Ascending aorta (tissue), 2 donors: ENCODE data around the gene MAPK1IP1L. TPM values are rescaled to one million over a fixed set of nuclear protein-coding genes. Genes with fewer than 3 reads are reported as not detected.

ENCODE experiments used
- DNase-seq, 2 donors: peaks; one replicate each; pipeline ENCODE4 v3.0.0-alpha.2; 2019; ENCODE audit warnings: low spot score in 2 of 2
- H3K27ac ChIP-seq, 2 donors: fragments of 200-600 bp; sonication (generic); one replicate each; pipeline ENCODE4 v1.5.1; 2016 to 2017; ENCODE audit warnings: mild to moderate bottlenecking in 1 of 2
- H3K27me3 ChIP-seq: fragments of 200-600 bp; sonication (generic); one replicate; pipeline ENCODE4 v1.5.1; 2017
- H3K36me3 ChIP-seq, 2 donors: fragments of 200-600 bp; sonication (generic); one replicate each; pipeline ENCODE4 v1.5.1; 2016
- H3K4me1 ChIP-seq, 2 donors: fragments of 200-600 bp; sonication (generic); one replicate each; pipeline ENCODE4 v1.5.1; 2016 to 2017; ENCODE audit warnings: mild to moderate bottlenecking in 1 of 2
- H3K4me3 ChIP-seq, 2 donors: fragments of 200-600 bp; sonication (generic); one replicate each; pipeline ENCODE4 v1.5.1; 2016 to 2017; ENCODE audit warnings: mild to moderate bottlenecking in 1 of 2
- H3K9me3 ChIP-seq, 2 donors: fragments of 200-600 bp; sonication (generic); one replicate each; pipeline ENCODE4 v1.5.1; 2016
- intact Hi-C: fragments of 100-400 bp; cut with DNase I; formaldehyde crosslinking; loops from one replicate; pipeline ENCODE4 v1.15.1; 2023
- total RNA-seq: library from RNA; depleted of rRNA; stranded (reverse); fragments of >200 nt; gene quantifications from one replicate; pipeline ENCODE4 v1.1.0, GENCODE V29; 2016
- TF ChIP-seq, protein P1 (sequence below), 3 experiments: fragments of 200-600 bp in 2 of 3; fragments of 450-650 bp in 1 of 3; sonication (generic) in 2 of 3; IDR thresholded peaks; one replicate each; pipeline ENCODE4 v1.5.1; 2016 to 2019; ENCODE audit warnings: antibody characterized with exemption in 3 of 3, mild to moderate bottlenecking in 1 of 3, moderate library complexity in 1 of 3

MAPK1IP1L gene
- total RNA-seq, 1 donor from 2014 or later: 51.8 TPM

DNA sequence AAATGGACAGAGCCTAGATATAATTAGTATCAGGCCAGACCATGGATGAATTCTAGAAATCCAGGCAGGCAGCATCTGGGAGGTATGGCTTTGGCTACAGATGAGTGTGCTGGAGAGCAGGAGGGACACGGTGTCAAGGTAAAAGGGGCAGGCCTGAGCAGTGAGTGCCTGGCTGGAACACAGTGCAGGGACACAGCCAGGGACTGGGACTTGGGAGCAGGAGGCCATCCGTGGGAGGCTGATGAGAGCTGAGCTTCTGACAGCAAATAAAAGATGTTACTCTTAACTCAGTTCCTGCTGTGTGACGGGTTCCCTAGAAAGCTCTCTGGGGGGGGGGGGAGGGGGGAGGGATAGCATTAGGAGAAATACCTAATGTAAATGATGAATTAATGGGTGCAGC, 64.0 kb downstream of the MAPK1IP1L start:
- H3K27ac ChIP-seq: no peak overlapping the region
- DNase-seq: no peak

DNA sequence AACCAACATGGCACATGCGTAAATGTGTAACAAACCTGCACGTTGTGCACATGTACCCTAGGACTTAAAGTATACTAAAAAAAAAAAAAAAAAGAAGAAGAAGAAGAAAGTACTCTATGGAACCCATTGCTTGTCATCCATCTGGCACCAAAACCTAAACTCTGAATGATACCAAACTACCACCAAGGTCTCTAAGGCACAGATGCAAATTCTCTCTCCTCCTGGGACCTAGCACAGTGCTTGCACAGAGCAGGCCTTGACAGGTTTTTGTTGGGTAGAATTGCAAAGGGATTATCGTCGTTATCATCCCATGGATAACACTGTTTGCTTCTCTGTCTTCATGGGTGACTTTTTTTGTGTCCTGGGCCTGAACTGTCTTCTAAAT, 64.4 kb downstream of the MAPK1IP1L start:
- no peak for DNase-seq
- TF ChIP-seq, protein P1, sequence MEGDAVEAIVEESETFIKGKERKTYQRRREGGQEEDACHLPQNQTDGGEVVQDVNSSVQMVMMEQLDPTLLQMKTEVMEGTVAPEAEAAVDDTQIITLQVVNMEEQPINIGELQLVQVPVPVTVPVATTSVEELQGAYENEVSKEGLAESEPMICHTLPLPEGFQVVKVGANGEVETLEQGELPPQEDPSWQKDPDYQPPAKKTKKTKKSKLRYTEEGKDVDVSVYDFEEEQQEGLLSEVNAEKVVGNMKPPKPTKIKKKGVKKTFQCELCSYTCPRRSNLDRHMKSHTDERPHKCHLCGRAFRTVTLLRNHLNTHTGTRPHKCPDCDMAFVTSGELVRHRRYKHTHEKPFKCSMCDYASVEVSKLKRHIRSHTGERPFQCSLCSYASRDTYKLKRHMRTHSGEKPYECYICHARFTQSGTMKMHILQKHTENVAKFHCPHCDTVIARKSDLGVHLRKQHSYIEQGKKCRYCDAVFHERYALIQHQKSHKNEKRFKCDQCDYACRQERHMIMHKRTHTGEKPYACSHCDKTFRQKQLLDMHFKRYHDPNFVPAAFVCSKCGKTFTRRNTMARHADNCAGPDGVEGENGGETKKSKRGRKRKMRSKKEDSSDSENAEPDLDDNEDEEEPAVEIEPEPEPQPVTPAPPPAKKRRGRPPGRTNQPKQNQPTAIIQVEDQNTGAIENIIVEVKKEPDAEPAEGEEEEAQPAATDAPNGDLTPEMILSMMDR (IDR thresholded peaks at IDR 0.05): no peak
- H3K4me1 ChIP-seq: peaks cover 0 to 9% of the 10 kb centered on the region in 2 donors
- intact Hi-C loops: no loop called here
- no peaks in the 10 kb centered on the region for H3K36me3 ChIP-seq
- H3K4me3 ChIP-seq: no peak overlapping the region
- no peaks in the 10 kb centered on the region for H3K27me3 ChIP-seq
- no peaks in the 10 kb centered on the region for H3K9me3 ChIP-seq
- H3K27ac ChIP-seq: no peak overlapping the region

More for the DNA sequence above, 64.0 kb downstream of the MAPK1IP1L start:
- TF ChIP-seq, protein P1 (IDR thresholded peaks at IDR 0.05): no peak
- H3K4me3 ChIP-seq: no peak overlapping the region
- H3K36me3 ChIP-seq: no peaks in the 10 kb centered on the region
- H3K4me1 ChIP-seq: peaks cover 0 to 9% of the 10 kb centered on the region in 2 donors
- intact Hi-C loops: no loop called here
- H3K27me3 ChIP-seq: no peaks in the 10 kb centered on the region
- no peaks in the 10 kb centered on the region for H3K9me3 ChIP-seq

DNA sequence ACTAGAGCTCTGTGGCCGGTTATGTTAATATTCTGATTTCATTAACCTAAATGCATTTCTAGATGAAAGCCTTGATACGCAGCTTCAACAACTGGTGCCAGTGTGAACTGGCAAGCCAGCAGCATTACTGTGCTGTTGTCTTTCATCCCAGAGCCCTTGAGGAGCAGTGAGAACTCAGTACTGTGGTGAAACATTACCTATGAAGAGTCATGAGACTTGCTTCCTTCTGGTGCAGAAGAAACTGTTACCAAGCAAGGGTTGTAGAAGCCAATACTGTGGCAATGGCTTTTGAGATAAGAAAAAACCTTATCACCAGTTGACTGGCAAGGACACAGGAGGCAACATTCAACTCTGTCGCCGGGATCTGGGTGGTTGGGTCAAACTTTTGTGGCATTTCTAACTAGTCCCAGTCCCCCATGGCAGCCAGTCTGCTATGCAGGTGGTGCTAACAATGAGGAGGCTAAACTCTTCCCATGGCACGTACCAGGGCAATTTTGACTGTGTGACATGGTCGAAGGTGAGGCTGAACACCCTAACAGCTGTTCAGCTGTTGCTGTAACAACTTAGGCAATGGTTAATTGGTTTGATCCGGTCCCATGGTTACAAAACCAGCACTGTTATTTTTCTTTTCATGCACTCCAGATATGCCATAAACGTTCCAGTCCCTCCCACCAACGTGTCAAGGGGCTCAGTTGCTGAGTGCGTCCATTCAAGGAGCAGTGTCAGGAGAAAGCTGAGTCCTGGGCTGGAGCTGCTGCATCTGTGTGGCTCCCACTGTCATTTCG, 65.0 kb downstream of the MAPK1IP1L start:
- Histone ChIP-seq H3K27ac (no peak overlapping the region), H3K27me3 (no peaks in the 10 kb centered on the region), H3K9me3 (no peaks in the 10 kb centered on the region), H3K4me3 (no peak overlapping the region), H3K4me1 (peaks cover 0 to 9% of the 10 kb centered on the region in 2 donors), H3K36me3 (no peaks in the 10 kb centered on the region)
- intact Hi-C loops: no loop called here
- DNase-seq: no peak
- TF ChIP-seq, protein P1 (IDR thresholded peaks at IDR 0.05): no peak

DNA sequence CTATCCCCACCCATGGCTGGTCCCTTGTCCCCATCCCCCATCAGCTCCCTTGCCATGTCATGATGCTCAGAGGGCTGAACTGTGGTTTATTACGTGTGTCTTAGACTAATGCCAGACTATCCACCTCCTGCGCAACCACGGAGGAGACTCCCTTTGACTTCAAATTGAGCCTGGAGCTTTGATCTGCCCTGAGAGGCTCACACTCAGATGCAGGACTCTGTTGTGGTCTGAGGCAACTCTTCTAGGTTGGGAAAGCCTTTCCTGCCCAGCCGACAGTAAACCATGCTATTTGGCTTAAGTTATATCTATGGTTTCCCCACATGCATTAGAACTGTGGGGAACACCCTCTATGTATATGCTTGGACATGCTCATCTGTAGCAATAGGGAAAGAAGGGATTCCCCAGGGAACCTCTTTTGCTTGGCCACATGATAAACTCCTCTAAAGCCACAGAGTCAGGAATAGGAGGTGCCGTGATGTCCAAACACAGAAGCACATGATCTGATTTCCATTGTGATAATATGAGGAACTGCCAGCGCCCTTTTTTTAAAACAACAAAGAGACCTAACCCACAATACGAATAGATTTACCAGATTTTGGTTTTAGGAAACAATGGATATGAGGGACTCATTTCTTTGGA, 66.5 kb downstream of the MAPK1IP1L start:
- DNase-seq: no peak
- Histone ChIP-seq H3K27ac (peak overlapping the region; percentile 30 to 59), H3K4me1 (peaks cover 6 to 19% of the 10 kb centered on the region in 2 donors), H3K9me3 (no peaks in the 10 kb centered on the region), H3K4me3 (no peak overlapping the region), H3K27me3 (no peaks in the 10 kb centered on the region), H3K36me3 (no peaks in the 10 kb centered on the region)
- intact Hi-C loops: no loop called here
- TF ChIP-seq, protein P1 (IDR thresholded peaks at IDR 0.05): no peak

DNA sequence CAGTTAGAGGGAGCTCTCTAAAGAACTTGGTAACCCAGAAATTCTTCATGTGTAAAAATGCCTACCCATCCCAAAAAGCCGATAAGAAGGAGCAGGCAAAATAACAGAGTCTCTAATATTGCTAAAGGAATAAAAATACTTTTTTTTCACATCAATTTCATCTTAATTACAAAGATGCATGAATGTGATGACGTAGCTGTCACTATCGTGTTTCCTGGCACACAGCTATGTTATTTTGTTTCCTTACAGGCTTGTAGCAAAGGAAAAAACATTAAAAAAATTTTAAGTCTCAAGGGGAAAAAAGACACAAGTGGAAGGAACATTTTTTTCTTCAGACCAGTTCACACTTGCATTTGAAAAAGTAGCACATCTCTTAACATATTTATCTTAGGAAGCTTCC, 67.3 kb downstream of the MAPK1IP1L start:
- intact Hi-C loops: no loop called here
- Histone ChIP-seq H3K36me3 (no peaks in the 10 kb centered on the region), H3K4me3 (no peak overlapping the region), H3K27me3 (no peaks in the 10 kb centered on the region), H3K4me1 (peaks cover 6 to 23% of the 10 kb centered on the region in 2 donors), H3K9me3 (no peaks in the 10 kb centered on the region), H3K27ac (peak overlapping the region; percentile 30 to 59)
- TF ChIP-seq, protein P1 (IDR thresholded peaks at IDR 0.05): no peak
- no peak for DNase-seq

Other genes with a start within 250 kb of the MAPK1IP1L start
- 3.2 TPM for gene GCH1, start 148.8 kb upstream of the MAPK1IP1L start, total RNA-seq
- 0.11 TPM for gene WDHD1, start 24.5 kb upstream of the MAPK1IP1L start, total RNA-seq
- 12.9 TPM for gene SOCS4, start 24.4 kb upstream of the MAPK1IP1L start, total RNA-seq
- 358 TPM for gene LGALS3, start 77.6 kb downstream of the MAPK1IP1L start, total RNA-seq
- not detected for gene DLGAP5, start 139.9 kb downstream of the MAPK1IP1L start, total RNA-seq
- gene FBXO34, start 219.8 kb downstream of the MAPK1IP1L start, total RNA-seq: 18.0 TPM